Dermis microvascular lymphatic vessel endothelial cell (primary cell): ENCODE measurements around the gene CCK. TPM values are rescaled to one million over a fixed set of nuclear protein-coding genes. Genes with fewer than 3 reads are reported as not detected.

ENCODE experiments used
- DNase-seq, 2 donors: peaks; one replicate each; pipeline versions ENCODE4 v3.0.0 to v3.0.0-alpha.2; 2010; ENCODE audit warnings: low read depth in 2 of 2
- total RNA-seq: library from RNA; depleted of rRNA; stranded (reverse); fragments of >200 nt; gene quantifications from 2 replicates; pipeline ENCODE4 v1.2.1, GENCODE V29; 2014

CCK gene
- total RNA-seq, 1 donor from 2014 or later, result not detected

- DNase-seq, result no peak
These were observed 3.7 kb upstream of the CCK start for GRCh38 chr3:42269647-42270046.

DNA sequence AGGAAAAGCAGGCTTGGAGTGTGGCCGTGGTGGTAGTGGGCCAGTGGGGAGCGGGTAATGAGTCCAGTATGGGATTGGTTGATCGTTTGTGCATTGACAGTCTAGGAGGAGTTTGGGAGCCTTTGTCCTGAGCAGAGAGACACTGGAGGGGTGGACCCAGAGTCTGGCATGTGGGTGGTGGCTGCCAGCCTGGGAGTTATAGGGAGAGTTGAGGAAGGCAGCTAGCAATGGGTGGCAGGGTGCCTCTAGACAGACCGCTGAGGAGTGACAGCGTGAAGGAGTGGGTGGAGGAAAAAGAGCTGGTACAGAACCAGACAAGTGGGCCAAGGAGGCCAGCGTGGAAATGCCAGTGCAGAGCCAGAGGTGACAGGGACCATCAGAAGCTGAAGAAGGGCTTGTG lies 1.9 kb upstream of the CCK start:
- no peak for DNase-seq

DNA sequence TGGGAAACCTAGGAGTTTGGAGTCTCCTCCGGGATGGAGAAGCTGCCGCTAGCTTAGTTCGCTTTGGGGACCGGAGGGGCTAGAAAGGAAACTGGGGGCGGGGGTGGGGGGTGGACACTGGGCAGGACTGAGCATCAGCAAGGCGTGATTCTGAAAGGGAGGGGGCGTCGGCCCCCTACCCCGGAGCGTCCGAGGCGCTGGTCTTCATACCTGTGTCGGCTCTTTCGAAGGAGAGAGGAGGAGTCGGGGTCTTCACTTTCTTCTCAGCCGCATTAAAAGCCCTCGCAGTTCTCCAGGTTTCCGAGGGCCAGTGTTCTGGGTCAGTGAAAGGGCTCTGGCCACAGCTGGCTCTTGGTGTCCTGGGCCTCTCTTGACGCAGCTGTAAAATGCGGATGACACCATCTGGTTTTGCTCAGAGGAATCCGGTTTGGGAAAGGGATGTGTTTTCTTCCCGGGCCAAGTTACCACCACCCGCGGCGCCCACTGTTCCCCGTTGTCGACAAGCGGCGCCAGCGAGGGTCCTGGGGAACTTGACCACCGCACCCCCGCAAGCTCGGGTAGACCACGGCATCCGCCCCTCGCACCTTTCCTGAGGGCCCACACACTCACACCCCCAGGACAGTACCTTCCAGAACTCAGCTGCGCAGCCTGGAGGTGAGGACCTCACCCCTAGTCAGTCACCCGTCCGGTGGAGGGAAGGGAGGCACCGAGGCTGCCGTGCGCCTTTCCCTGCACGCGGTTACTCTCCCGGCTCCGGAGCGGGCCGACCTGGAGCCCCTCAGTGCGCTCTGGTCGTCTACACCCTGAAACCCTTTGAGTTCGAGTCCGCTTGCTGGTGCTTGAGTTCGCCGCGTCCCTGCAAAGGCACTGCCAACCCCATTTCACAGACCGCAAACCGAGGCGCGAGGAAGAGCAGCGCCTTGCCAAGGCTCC lies 660 bp downstream of the CCK start:
- DNase-seq, result no peak

- no peak for DNase-seq
These were observed 1.5 kb downstream of the CCK start for GRCh38 chr3:42264399-42265058.

DNA sequence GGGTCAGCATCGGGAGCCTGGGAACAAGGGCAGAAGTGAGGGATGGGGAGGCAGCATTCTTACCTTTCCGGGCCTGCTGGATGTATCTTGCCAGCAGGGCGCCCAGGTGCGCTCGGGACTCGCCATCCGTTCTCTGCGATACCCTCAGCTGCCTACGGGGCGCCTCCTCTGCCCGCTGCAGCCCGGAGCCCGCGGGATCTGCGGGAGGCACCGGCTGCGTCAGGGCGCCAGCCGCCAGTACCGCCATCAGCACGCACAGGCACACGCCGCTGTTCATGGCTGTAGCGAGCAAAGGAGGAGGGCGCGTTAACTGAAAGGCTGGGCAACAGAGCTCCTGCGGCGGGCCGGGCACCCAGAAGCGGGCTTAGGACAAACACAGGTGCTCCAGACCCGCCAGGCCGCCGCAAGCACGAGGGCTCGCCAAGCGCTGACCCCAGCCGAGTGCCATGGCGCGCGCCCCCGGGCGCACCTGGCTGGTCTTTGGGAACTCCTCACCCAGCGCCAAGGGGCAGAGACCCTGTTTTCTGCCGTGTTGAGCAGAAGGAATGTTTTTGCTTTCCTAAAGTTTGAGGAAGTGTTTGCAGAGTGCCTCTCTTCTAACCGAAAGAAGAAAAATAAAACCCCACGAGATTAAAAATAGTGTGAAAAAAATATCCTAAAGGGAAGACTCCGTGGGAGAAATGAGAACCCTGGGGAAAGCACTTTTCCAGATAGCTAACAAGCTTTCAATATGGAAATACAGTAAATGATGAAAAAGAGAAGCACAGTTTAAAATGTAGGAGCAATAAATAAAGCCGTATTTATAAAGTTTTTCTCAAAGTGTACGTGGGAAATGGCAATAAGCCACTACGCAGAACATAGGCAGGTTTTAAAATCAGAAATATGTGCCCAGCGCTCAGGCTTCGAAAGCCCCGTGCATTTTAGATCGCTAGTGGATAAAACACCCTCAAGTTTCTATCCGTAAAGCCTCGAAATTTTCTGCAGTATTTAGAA lies 2.3 kb downstream of the CCK start:
- no peak for DNase-seq

DNA sequence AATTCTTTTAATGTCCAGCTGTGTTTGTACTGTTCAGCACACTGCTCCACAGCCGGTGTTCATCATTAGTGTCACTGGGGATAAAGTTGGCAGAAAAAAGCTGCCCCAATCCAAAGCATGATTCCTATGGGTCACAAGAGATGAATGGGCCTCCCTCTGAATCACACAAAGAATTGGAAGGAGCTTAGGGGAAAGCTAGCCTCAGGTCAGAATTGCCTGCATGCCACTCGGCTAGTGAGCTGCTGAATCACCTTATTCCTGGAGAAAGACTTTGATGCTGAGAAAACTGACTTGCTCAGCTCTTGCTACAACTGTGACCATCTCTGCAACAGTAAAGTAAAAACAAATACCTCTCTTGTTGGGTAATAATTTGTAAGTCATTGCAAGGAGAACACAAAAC lies 3.5 kb downstream of the CCK start:
- DNase-seq, result no peak

- no peak for DNase-seq
These were observed 9.0 kb downstream of the CCK start for GRCh38 chr3:42257007-42257406.

GRCh38 chr3:42256135-42256819 lies 9.7 kb downstream of the CCK start:
- DNase-seq, result peak in 1 of 2 donors; percentile 25

DNA sequence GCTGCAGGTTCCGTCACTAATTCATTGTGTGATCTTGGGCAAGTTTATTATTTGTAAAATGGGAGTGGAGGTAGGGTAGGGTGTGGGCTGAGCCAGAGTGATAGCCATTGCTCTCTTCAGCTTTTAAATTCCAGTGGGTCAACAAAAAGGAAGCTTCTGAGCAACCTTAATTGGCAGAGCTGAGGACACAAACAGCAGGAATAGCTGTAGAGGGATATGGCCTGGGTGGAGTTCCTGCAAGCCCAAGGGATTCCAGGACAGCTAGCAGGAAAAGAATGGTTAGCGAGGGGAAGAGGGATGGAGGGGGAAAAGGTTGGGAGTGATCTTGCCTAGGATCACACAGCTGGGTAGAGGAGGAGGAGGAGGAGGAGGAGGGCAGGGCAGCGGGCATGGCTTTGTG lies 11.4 kb downstream of the CCK start:
- DNase-seq, result no peak

DNA sequence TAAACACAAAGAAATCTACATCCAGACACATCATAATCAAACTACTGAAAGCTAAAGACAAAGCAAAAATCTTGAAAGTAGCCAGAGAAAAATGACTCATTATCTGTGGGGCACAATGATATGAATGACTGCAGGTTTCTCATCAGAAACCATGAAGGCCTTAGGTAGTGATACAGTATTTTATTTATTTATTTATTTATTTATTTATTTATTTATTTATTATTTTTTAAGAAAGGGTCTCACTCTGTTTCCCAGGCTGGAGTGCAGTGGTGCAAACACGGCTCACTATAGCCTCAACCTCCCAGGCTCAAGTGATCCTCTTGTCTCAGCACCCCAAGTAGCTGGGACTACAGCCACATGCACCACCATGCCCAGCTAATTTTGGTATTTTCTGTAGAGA lies 15.2 kb downstream of the CCK start:
- DNase-seq, result no peak

GRCh38 chr3:42247576-42248027 lies 18.4 kb downstream of the CCK start:
- DNase-seq, result peak; percentile 30 to 63

DNA sequence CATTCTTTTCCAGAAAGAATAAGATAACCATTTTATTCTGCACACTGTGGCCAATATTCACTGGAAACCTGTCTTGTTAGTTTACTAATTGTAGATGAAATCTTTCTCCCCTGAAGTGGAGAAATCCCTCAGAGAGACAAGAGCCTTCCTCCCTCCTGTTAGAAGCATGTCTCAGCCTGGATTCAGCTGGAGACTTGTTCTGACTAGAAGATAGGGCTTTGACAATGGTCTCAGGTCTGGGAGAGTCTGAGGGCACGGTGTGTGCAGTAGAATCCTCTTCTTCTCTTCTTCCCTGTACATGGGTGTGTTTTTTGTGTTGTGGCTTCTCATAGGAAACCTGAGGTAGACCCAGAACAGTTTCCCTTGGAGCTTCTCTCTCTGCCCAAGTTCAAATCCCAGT lies 19.9 kb downstream of the CCK start:
- DNase-seq, result no peak

GRCh38 chr3:42236611-42237010 lies 29.4 kb downstream of the CCK start:
- no peak for DNase-seq

GRCh38 chr3:42235532-42235931 lies 30.5 kb downstream of the CCK start:
- DNase-seq, result no peak

- no peak for DNase-seq
These were observed 35.1 kb downstream of the CCK start for GRCh38 chr3:42230860-42231259.

DNA sequence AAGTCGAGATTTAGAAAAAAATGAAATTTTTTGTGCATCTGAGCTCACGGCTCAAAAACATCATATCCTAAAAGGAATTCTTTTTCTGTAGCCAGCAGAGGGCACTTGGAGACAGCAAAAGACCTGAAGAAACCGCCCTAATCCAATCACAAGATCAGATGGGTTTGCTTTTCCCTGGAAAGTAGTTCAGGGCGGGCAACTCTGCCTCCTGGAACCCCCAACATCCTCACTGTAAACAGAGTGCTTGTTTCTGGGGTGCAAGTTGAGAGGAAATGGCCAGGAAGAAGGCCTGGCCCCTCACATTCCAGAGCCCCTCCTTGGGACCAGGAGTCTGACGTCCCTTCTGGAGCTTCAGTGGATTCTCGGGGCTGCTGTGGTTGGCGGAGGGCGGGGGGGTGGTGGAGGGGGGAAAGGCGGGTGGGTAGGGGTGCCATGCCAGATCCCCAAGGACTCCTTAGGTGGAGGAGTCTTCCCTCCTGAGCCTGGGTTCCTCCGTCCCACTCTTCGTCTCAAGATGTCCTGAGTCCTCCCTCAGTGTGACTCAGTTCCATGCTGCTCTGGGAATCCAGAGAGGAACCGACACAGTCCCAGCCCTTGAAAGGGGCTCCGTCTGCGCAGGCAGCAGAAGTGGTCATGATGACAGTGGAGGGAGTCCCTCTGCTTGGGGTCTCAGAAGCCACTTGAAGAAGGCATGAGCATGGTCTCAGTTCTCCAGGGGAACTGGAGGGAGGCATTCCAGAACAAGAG lies 35.9 kb downstream of the CCK start:
- DNase-seq, result peak; percentile 11 to 52

GRCh38 chr3:42229266-42229941 lies 36.6 kb downstream of the CCK start:
- no peak for DNase-seq

GRCh38 chr3:42228796-42229195 lies 37.2 kb downstream of the CCK start:
- DNase-seq, result peak in 1 of 2 donors; percentile 17
